ENCODE measurements around the gene CD247.

CD247 gene

GRCh38 chr1:167522246-167522645, 3.9 kb upstream of the CD247 start:
- Histone ChIP-seq H3K9me3 (ENCODE audit: control insufficient read depth in 2 of 2, low read length in 2 of 2) (no peaks in the 10 kb centered on the region), H3K9ac (ENCODE audit: low read length in 2 of 2) (no peak overlapping the region), H3K27me3 (ENCODE audit: control insufficient read depth in 1 of 2, insufficient read depth in 2 of 2, low read length in 2 of 2) (no peaks in the 10 kb centered on the region), H3K4me1 (ENCODE audit: control insufficient read depth, insufficient read depth, low read length) (no peaks in the 10 kb centered on the region), H3K4me3 (ENCODE audit: low read length in 2 of 2) (no peak overlapping the region), H3K27ac (ENCODE audit: low read length) (no peak overlapping the region), H3K36me3 (ENCODE audit: control insufficient read depth in 2 of 2, insufficient read depth in 2 of 2, low read length in 2 of 2) (no peaks in the 10 kb centered on the region)

GRCh38 chr1:167520711-167521206, 2.4 kb upstream of the CD247 start:
- Histone ChIP-seq H3K36me3 (ENCODE audit: control insufficient read depth in 2 of 2, insufficient read depth in 2 of 2, low read length in 2 of 2) (no peaks in the 10 kb centered on the region), H3K27ac (ENCODE audit: low read length) (no peak overlapping the region), H3K9me3 (ENCODE audit: control insufficient read depth in 2 of 2, low read length in 2 of 2) (no peaks in the 10 kb centered on the region), H3K4me3 (ENCODE audit: low read length in 2 of 2) (no peak overlapping the region), H3K4me1 (ENCODE audit: control insufficient read depth, insufficient read depth, low read length) (no peaks in the 10 kb centered on the region), H3K9ac (ENCODE audit: low read length in 2 of 2) (no peak overlapping the region), H3K27me3 (ENCODE audit: control insufficient read depth in 1 of 2, insufficient read depth in 2 of 2, low read length in 2 of 2) (no peaks in the 10 kb centered on the region)

DNA sequence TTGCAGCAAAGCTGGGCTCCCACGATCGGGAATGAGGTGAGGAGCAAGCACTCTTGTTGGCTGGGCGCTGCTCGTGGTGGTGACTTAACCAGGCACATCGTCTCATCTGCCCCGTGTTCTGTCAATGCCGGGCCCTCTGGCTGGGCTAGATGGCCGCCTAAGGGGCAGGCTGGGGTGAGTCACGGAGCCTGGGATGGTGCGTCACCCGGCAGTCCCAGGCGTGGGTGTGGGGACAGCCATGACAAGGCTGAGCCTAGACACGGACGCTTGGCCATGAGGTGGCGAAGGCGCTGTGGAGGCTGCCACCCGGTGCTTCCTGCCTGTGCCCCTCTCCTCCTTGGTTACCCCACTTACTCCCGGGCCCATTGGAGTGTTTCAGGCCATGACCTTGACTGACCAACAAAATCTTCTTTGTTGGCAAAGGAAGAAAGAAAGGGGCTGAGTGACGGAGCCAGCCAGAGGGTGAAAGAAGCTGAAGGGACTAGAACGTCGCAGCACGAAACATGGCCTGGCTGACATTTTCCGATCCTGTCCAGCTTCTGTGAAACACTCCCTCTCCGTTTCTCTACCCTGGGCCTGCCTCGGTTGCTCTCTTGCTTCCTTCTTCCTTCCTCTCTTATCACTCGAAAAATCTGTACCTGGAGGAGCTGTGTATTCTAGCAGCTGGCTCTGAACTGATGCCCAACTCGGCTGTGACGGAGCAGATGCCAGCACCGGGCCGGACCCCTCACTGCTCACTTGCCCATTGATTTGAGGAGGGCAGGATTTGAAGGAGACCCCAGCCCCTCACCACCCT, 596 bp downstream of the CD247 start:
- Histone ChIP-seq H3K27me3 (ENCODE audit: control insufficient read depth in 1 of 2, insufficient read depth in 2 of 2, low read length in 2 of 2) (no peaks in the 10 kb centered on the region), H3K4me1 (ENCODE audit: control insufficient read depth, insufficient read depth, low read length) (no peaks in the 10 kb centered on the region), H3K4me3 (ENCODE audit: low read length in 2 of 2) (no peak overlapping the region), H3K36me3 (ENCODE audit: control insufficient read depth in 2 of 2, insufficient read depth in 2 of 2, low read length in 2 of 2) (no peaks in the 10 kb centered on the region), H3K27ac (ENCODE audit: low read length) (no peak overlapping the region), H3K9ac (ENCODE audit: low read length in 2 of 2) (no peak overlapping the region), H3K9me3 (ENCODE audit: control insufficient read depth in 2 of 2, low read length in 2 of 2) (no peaks in the 10 kb centered on the region)

GRCh38 chr1:167516404-167517388, 1.6 kb downstream of the CD247 start:
- H3K36me3 ChIP-seq (ENCODE audit: control insufficient read depth in 2 of 2, insufficient read depth in 2 of 2, low read length in 2 of 2): no peaks in the 10 kb centered on the region
- no peaks in the 10 kb centered on the region for H3K4me1 ChIP-seq (ENCODE audit: control insufficient read depth, insufficient read depth, low read length)
- no peaks in the 10 kb centered on the region for H3K27me3 ChIP-seq (ENCODE audit: control insufficient read depth in 1 of 2, insufficient read depth in 2 of 2, low read length in 2 of 2)
- H3K27ac ChIP-seq (ENCODE audit: low read length): no peak overlapping the region
- H3K4me3 ChIP-seq (ENCODE audit: low read length in 2 of 2): no peak overlapping the region
- H3K9me3 ChIP-seq (ENCODE audit: control insufficient read depth in 2 of 2, low read length in 2 of 2): no peaks in the 10 kb centered on the region
- H3K9ac ChIP-seq (ENCODE audit: low read length in 2 of 2): no peak overlapping the region

DNA sequence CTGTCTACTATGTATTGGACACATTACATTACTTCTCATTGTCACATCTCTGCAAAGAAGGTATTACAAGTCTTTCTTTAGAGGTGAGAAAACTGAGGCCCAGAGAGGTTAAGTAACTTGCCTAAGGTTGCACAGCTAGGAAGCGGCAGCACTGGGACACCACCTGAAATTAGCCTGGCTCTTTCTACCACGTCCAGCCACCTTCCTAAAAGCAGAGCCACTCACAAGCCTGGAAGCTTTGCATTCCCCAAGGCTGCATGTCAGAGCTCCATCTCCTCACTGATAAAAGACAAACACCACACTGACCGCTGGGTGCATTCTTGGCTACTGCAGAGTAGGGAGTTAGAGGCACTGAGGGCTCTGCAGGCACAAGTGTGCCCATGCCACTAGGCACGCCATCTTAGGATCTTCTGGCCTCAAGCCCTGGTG, 2.4 kb downstream of the CD247 start:
- H3K27ac ChIP-seq (ENCODE audit: low read length): no peak overlapping the region
- H3K9ac ChIP-seq (ENCODE audit: low read length in 2 of 2): no peak overlapping the region
- no peaks in the 10 kb centered on the region for H3K27me3 ChIP-seq (ENCODE audit: control insufficient read depth in 1 of 2, insufficient read depth in 2 of 2, low read length in 2 of 2)
- no peaks in the 10 kb centered on the region for H3K36me3 ChIP-seq (ENCODE audit: control insufficient read depth in 2 of 2, insufficient read depth in 2 of 2, low read length in 2 of 2)
- H3K4me3 ChIP-seq (ENCODE audit: low read length in 2 of 2): no peak overlapping the region
- H3K9me3 ChIP-seq (ENCODE audit: control insufficient read depth in 2 of 2, low read length in 2 of 2): no peaks in the 10 kb centered on the region
- no peaks in the 10 kb centered on the region for H3K4me1 ChIP-seq (ENCODE audit: control insufficient read depth, insufficient read depth, low read length)

DNA sequence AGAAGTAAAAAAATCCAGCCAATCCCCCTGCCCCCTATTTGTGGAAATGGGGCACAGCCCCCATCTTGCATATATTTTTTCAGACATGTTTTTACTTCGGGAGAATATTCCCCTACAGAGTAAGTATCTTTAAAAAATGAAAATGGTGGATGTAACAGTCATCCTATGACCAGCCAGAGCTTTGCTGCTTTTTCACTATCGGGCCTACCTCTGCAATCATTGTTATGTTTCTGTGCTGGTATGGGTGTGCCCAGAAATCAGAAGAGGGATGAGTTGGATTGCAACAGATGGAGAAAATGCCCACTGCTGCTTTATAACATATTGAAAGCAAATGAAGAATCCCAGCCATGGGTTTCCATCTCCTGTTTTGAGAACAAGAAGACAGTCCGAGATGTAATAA, 2.9 kb downstream of the CD247 start:
- Histone ChIP-seq H3K4me3 (ENCODE audit: low read length in 2 of 2) (no peak overlapping the region), H3K4me1 (ENCODE audit: control insufficient read depth, insufficient read depth, low read length) (no peaks in the 10 kb centered on the region), H3K9me3 (ENCODE audit: control insufficient read depth in 2 of 2, low read length in 2 of 2) (no peaks in the 10 kb centered on the region)

DNA sequence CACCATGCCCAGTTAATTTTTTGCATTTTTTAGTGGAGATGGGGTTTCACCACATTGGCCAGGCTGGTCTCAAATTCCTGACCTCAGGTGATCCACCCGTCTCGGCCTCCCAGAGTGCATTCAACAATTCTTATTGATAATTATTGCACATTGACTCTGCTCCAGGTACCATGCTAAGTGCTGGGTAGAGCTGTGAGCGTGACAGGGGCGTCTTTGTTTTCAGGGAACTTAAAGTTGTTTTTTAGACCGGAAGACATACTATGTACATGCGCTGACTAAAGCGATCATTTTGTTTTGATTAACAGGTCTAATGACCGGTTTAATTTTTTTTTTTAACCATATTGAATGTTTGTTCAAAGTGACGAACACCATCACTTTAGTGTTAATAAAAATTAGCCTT, 4.0 kb downstream of the CD247 start:
- no peaks in the 10 kb centered on the region for H3K4me1 ChIP-seq (ENCODE audit: control insufficient read depth, insufficient read depth, low read length)
- H3K27ac ChIP-seq (ENCODE audit: low read length): no peak overlapping the region
- H3K27me3 ChIP-seq (ENCODE audit: control insufficient read depth in 1 of 2, insufficient read depth in 2 of 2, low read length in 2 of 2): no peaks in the 10 kb centered on the region
- H3K9ac ChIP-seq (ENCODE audit: low read length in 2 of 2): no peak overlapping the region
- no peaks in the 10 kb centered on the region for H3K9me3 ChIP-seq (ENCODE audit: control insufficient read depth in 2 of 2, low read length in 2 of 2)
- no peak overlapping the region for H3K4me3 ChIP-seq (ENCODE audit: low read length in 2 of 2)
- H3K36me3 ChIP-seq (ENCODE audit: control insufficient read depth in 2 of 2, insufficient read depth in 2 of 2, low read length in 2 of 2): no peaks in the 10 kb centered on the region

More for the DNA sequence above, 2.9 kb downstream of the CD247 start:
- Histone ChIP-seq H3K27ac (ENCODE audit: low read length) (no peak overlapping the region), H3K27me3 (ENCODE audit: control insufficient read depth in 1 of 2, insufficient read depth in 2 of 2, low read length in 2 of 2) (no peaks in the 10 kb centered on the region), H3K9ac (ENCODE audit: low read length in 2 of 2) (no peak overlapping the region), H3K36me3 (ENCODE audit: control insufficient read depth in 2 of 2, insufficient read depth in 2 of 2, low read length in 2 of 2) (no peaks in the 10 kb centered on the region)

GRCh38 chr1:167512046-167512654, 6.2 kb downstream of the CD247 start:
- Histone ChIP-seq H3K4me1 (ENCODE audit: control insufficient read depth, insufficient read depth, low read length) (no peaks in the 10 kb centered on the region), H3K4me3 (ENCODE audit: low read length in 2 of 2) (no peak overlapping the region), H3K27ac (ENCODE audit: low read length) (no peak overlapping the region)

GRCh38 chr1:167511374-167511986, 6.8 kb downstream of the CD247 start:
- Histone ChIP-seq H3K9ac (ENCODE audit: low read length in 2 of 2) (no peak overlapping the region), H3K4me3 (ENCODE audit: low read length in 2 of 2) (no peak overlapping the region)

More at GRCh38 chr1:167512046-167512654, 6.2 kb downstream of the CD247 start:
- H3K36me3 ChIP-seq (ENCODE audit: control insufficient read depth in 2 of 2, insufficient read depth in 2 of 2, low read length in 2 of 2): no peaks in the 10 kb centered on the region
- H3K27me3 ChIP-seq (ENCODE audit: control insufficient read depth in 1 of 2, insufficient read depth in 2 of 2, low read length in 2 of 2): no peaks in the 10 kb centered on the region
- no peak overlapping the region for H3K9ac ChIP-seq (ENCODE audit: low read length in 2 of 2)
- no peaks in the 10 kb centered on the region for H3K9me3 ChIP-seq (ENCODE audit: control insufficient read depth in 2 of 2, low read length in 2 of 2)

GRCh38 chr1:167510881-167511280, 7.4 kb downstream of the CD247 start:
- no peaks in the 10 kb centered on the region for H3K36me3 ChIP-seq (ENCODE audit: control insufficient read depth in 2 of 2, insufficient read depth in 2 of 2, low read length in 2 of 2)
- H3K9ac ChIP-seq (ENCODE audit: low read length in 2 of 2): no peak overlapping the region
- no peaks in the 10 kb centered on the region for H3K4me1 ChIP-seq (ENCODE audit: control insufficient read depth, insufficient read depth, low read length)
- no peak overlapping the region for H3K27ac ChIP-seq (ENCODE audit: low read length)
- no peaks in the 10 kb centered on the region for H3K27me3 ChIP-seq (ENCODE audit: control insufficient read depth in 1 of 2, insufficient read depth in 2 of 2, low read length in 2 of 2)
- no peak overlapping the region for H3K4me3 ChIP-seq (ENCODE audit: low read length in 2 of 2)
- H3K9me3 ChIP-seq (ENCODE audit: control insufficient read depth in 2 of 2, low read length in 2 of 2): no peaks in the 10 kb centered on the region

More at GRCh38 chr1:167511374-167511986, 6.8 kb downstream of the CD247 start:
- no peaks in the 10 kb centered on the region for H3K4me1 ChIP-seq (ENCODE audit: control insufficient read depth, insufficient read depth, low read length)
- H3K27ac ChIP-seq (ENCODE audit: low read length): no peak overlapping the region
- no peaks in the 10 kb centered on the region for H3K27me3 ChIP-seq (ENCODE audit: control insufficient read depth in 1 of 2, insufficient read depth in 2 of 2, low read length in 2 of 2)
- H3K36me3 ChIP-seq (ENCODE audit: control insufficient read depth in 2 of 2, insufficient read depth in 2 of 2, low read length in 2 of 2): no peaks in the 10 kb centered on the region
- no peaks in the 10 kb centered on the region for H3K9me3 ChIP-seq (ENCODE audit: control insufficient read depth in 2 of 2, low read length in 2 of 2)

Measured in stomach smooth muscle (tissue), 2 donors.